Activated CD4-positive, alpha-beta T cell treated with anti-CD3 and anti-CD28 coated beads for 24 hours (primary cell): ENCODE measurements around the gene SYT11.
"Not testable (repeated sequence)": the region's sequence is repeated elsewhere in the genome, so short reads cannot be mapped to it uniquely, and the experiment has no call there.

ENCODE experiments used
- DNase-seq, 2 donors: peaks; one replicate each; pipeline ENCODE4 v3.0.0-alpha.2; 2020; ENCODE audit warnings: low read depth in 2 of 2

SYT11 gene

DNA sequence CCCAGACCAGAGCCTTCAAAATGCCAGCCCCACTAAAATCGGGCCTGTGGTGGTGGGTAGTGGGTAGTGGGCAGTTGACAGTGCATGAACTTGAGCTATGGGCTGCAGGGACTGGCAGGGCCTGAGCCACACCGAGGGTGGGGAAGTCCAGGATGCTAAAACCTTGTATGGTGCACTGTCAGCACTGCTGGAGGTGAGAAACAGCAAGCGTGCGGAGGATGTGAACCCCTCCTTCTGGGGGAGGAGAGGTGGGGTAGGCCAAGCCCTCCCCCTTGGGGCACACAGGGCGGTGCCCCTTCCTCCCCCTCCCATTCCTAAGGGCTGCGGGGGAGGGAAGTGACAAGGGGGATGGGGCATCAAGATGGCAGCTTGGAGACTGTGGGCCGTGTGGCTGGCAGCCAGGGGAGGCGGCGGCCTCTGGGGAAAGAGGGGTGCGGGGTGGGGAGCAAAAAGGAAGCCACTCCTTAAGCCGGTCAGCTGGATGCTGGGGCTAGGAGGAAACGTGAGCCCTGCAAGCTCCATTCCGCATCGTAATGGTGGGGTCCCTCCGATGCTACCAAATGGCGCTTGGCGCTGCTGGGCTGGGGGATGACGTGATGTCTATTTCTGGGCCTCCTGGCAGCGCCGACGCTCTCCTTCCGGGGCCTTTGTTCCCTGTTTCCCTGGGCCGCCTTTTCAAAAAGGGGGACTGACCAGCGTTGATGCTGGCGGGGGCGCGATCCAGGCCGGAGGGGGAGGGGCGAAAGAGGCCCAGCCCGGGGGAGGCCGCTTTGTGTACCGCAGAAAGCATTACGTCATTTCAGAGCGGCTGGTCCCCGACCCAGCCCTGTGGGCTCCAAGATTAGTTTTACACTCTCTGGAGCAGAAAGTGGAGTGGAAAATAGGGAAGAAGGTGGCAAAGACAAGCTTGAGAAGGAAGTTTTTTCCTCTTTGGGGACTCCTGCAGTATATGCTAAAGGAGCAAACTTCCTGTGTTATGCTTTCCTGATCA is 809 bp downstream of the SYT11 start:
- DNase-seq: peak in 1 of 2 donors; percentile 8

DNA sequence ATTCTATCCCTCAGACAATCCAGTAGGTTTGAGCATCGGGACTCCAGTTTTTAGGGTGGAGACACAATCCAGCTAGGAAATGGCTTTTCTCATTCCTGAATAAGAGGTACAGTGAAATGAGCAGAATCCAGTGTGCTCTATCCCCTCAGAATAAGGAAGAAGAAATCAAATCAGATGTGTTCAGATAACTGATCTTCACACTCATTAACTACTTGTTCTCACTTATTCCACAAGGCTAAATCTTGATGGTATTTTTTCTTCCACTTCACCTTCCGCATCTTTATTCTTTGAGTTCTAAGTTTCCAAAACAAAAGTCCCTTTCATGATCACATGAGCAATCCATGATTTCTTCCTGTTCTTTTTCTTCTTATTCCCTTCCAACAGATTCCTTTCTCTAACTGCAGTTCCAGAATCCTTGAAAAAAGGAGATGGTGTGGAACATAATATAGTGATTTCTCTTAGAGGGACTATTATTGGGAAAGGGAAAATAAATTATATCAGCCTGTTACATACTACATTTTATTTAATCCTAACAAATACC is 1.7 kb downstream of the SYT11 start:
- no peak for DNase-seq

DNA sequence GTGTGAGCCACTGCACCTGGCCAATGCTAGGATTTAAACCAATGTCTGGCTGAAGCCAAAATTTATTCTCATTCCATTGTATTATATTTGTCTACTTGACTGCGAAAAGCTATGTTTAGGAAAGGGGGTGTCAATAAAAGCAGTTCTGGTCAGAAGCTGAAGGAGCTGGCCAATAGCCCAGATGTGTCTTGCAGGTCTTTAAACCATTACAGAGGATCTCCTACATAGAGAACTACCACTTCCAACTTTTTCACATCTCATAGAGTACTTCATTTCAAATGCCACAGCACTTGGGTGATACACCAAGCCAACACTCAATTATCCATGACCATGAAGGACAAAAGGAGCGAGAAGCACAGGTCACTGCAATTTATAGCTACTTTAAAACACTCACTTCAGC is 2.5 kb downstream of the SYT11 start:
- no peak for DNase-seq

DNA sequence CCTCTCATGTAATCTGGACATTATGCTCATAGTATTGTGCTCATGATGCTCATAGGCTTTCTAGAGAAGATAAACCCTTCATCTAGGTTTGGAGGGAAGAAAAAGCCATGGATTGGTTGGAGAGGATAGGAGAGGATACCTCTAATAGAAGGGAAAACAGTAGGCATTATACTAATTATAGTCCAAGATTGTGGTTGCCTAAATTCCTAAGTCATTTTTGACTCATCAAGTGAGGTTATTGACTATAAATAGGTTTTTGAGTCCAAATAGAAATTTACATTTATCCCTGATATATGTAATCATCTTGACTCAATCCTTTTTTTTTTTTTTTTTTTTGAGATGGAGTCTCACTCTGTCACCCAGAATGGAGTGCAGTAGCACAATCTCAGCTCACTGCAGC is 5.0 kb downstream of the SYT11 start:
- no peak for DNase-seq

DNA sequence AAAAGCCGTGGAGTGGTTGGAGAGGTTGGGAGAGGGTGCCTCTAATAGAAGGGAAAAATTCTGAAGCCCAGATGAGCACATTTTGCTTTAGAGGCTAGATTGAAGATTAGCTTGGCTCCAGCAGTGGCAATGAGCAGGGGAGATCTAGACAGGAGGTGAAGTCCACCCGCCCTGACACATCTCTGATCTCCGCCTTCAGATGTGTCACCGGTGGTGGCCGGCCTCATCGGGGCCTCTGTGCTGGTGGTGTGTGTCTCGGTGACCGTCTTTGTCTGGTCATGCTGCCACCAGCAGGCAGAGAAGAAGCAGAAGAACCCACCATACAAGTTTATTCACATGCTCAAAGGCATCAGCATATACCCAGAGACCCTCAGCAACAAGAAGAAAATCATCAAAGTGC is 8.4 kb downstream of the SYT11 start:
- DNase-seq: no peak

DNA sequence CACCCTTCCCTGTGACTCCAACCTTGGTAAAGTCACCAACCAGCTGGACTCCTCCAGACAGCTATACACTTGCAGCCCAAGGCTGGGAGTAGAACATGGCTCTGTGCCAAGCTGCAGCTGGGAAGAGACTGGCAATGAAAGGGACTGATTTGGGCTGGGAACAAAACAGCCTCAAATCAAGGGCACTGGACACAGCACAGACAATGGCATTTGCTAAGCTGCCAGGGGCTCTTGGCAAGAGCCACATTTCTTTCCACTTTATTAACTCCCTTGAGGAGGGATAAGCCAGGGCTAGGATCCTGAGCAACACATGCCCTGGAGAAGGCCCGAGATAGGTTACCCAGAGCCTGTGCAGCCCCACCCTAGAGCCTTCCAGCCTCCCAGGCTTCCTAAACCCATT is 12.0 kb downstream of the SYT11 start:
- no peak for DNase-seq

DNA sequence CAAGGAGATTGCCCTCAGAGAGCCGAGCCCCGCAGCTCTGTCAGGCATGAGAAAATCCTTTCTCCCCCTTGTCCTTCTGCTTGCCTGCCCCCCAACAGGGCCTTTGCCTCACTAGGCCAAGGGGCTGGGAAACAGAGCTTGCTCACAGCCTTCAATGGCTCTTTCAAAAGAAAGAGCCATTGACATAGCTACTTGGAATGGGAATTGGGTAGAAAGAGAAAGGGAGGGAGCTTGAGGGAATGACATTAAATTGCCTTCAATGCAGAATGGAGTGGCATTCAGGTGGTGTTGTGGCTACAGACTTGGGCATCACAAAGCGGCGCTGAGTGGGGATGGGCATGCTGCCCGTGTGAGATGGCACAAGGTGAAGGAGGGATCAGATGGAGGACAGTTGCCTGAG is 13.2 kb downstream of the SYT11 start:
- no peak for DNase-seq

DNA sequence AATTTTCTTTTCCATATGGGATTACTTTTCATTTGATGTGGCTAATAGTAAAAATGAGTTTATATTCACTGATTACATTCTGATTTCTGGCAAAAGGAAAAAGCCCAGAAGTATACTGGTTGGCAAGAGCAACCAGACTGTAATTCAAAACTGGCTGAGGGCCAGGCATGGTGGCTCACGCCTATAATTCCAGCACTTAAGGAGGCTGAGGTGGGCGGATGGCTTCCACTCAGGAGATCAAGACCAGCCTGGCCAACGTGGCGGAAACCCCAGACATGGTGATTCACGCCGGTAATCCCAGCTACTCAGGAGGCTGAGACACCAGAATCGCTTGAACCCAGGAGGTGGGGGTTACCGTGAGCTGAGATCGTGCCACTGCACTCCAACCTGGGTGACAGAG is 14.5 kb downstream of the SYT11 start:
- DNase-seq: no peak

DNA sequence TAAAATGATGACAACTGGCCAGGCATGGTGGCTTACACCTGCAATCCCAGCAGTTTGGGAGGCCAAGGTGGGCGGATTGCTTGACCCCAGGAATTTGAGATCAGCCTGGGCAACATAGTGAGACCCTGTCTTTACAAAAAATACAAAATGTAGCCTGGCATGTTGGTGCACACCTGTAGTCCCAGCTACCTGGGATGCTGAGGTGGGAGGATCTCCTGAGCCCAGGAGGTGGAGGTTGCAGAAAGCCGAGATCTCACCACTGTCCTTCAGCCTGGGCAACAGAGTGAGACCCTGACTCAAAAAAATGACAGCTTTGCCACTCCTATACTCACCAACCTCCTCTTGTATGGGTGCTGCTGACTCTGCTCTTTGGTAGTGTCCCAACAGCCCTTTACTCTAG is 18.6 kb downstream of the SYT11 start:
- no peak for DNase-seq

DNA sequence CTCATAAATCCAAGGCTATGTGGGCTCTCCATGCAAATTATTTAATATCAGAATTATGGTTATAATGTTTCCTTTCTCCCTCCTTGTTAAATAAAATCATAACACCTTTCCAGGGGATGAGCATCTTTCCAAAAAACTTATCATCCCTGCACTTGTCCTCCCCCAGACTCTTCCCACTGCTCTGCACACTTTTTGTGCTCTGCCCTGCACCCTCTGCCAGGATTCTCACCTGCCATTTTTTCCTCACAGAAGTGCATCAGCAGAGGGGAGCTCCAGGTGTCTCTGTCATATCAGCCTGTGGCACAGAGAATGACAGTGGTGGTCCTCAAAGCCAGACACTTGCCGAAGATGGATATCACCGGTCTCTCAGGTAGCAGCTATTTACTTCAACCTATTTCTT is 20.9 kb downstream of the SYT11 start:
- no peak for DNase-seq

DNA sequence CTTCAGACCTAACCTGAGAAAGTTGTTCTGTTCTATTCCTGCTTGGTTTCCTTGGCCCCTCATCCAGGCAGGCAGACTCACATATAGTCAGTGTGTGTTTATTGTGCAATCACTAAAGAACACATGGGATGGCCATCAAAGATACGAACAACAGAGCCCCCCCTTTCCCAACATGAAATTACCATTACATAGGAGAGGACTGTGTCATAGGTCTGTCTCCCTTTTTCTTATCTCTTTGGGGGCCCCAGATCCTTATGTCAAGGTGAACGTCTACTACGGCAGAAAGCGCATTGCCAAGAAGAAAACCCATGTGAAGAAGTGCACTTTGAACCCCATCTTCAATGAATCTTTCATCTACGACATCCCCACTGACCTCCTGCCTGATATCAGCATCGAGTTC is 21.6 kb downstream of the SYT11 start:
- no peak for DNase-seq

DNA sequence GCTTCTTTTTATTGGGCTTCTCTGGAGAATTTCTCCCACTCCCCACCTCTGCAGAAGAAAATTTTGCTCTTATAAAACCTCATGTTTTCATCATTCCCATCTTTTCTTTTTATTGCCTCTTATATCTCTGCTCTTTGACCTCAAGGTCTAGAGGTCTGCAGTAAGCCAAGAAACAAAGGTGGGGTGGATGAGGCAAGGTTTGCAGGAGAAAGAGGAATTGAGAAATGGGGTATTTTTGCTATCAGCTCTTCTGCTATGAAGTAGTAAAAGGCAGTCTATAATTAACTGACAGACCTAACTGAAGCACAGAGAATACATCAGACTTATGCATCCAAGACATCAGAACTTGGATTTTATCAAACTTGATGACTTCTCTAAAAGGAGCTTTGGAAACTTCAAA is 22.9 kb downstream of the SYT11 start:
- DNase-seq: no peak

DNA sequence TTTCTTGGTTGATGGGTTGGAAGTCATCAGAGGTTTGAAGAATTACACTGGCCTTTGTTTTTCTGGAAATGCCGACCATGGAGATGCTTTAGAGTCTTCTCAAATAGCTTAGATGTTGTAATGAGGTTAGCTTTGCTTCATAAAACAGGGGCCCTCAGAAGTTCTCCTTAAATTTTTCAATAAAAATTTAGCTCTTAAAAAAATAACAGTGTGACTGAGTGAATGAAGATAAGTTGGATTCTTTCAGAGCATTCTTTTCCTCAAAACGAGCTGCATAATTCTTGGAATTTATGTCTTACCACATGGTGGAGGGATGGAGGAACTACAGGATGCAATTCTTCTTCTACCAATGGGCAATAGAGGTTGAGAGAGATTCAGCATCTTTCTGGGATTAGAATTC is 23.4 kb downstream of the SYT11 start:
- DNase-seq: no peak

DNA sequence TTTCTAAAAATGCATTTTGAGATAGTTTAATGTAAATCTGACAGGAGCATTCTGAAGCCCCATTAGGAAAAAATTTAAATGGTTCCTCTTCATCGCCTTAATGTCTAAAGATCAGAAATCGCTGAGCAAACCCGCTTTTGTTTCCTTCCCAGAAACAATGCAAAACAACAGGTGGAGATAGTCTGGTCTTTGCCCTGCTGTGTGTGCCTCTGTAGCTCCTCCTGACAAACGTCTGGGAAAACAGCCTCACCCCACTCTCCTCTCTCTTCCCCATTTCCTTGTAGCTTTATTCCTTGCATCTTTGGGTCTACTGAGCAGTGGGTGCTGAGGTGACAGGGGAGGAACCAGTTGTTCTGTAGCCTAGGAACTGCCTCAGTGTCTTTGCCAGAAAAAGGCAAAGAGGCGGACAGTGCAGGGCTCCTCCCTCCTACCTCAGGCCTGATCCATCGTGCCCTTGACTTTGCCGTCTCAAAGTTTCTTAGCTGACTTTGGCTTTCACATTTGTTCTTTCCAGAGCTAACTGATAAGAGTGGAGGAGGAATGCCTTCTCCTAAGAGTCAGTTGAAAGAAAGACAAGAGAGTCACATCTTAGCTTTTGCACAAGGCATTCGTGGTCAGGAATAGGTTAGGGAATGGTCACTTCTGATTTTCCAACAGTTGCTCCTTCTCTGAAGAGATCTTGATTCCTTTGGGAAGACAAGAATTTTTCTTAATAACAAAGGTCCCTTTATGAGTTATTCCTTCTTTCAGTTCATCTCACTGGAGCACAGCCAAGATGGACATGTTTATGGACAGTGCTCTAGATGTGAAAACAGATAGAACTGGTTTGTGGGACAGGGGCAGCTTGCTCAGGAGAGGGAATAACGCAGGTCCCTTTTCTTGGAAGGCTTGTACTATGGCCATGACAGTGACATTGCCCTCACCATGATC is 24.9 kb downstream of the SYT11 start:
- DNase-seq: no peak

DNA sequence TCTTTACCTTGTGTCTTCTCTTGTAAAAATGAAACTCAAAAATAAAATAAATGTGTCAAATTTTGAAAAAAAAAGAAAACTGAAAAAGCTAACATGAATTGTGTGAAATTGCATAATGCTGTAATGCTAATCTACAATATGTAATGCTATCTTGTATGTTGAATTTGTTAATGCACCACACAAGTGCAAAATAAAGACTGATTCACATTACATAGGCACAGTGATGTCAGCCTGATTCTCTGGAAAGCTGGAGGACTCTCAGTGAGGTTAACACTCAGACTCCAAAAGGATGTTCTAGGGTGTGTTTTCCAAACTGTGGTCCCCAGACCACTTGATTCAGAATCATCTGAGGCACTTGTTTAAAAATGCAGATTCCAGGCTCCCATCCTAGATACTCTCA is 25.6 kb downstream of the SYT11 start:
- no peak for DNase-seq

DNA sequence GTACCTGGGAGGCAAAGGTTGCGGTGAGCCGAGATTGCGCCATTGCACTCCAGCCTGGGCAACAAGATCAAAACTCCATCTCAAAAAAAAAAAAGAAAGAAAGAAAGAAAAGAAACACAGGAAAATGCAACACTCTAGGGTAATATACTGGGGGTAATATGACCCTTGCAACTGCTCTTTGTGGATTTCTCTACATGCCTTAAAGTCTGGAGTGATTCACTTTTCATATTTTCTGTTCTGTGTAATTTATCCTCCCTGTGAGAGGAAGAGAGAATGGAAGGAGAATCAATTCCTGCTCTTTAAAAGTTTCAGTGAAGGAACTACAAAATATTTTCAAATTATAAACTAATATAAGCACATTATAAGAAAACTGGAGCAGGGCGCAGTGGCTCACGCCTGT is 29.1 kb downstream of the SYT11 start:
- no peak for DNase-seq

DNA sequence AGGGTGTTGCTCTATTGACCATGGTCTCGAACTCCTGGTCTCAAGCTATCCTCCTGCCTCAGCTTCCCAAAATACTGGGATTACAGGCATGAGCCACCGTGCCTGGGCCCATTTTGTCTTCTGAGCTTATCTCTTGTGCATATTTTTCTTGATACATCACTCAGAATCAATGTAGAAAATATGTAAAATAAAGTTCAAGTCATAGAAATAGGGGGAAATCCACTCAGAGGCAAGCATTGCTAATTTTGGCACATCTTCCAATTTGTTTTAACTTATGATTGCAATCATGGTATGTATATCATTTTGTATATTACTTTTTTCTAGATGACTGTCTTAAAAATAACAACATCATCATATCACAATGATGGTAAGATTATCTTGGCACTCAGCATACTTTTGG is 30.2 kb downstream of the SYT11 start:
- no peak for DNase-seq

DNA sequence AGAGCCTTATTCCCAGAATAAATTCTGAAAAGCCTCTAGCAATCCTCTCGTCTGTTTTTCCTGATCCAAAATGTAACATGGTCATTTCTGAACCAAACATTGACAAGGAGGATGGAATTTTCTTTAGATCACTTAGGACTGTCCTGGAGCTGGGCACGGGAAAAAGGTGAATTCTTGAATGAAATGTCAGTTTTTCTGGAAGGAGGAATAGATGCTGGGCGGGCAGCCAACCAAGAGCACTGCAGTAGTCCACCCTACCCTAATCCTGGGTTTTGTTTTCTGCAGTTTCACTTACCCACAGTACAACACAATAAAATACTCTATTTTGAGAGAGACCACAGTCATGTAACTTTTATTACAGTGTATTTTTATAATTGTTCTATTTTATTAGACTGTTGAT is 30.9 kb downstream of the SYT11 start:
- no peak for DNase-seq

DNA sequence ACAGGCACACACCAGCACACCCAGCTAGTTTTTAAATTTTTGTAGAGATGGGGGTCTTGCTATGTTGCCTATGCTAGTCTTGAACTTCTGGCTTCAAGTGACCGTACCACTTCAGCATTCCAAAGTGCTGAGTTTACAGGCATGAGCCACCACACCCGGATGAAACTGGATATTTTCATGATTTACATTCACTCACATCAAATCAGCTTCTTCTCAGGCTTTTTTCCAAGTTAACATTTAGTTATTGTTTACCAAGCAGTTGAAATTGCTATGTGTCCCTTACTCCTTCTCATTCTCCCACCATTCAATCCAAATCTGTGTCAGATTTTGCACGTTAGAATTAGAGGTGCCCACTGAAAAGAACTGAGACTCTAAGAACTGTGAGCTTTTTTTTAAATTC is 33.4 kb downstream of the SYT11 start:
- no peak for DNase-seq

DNA sequence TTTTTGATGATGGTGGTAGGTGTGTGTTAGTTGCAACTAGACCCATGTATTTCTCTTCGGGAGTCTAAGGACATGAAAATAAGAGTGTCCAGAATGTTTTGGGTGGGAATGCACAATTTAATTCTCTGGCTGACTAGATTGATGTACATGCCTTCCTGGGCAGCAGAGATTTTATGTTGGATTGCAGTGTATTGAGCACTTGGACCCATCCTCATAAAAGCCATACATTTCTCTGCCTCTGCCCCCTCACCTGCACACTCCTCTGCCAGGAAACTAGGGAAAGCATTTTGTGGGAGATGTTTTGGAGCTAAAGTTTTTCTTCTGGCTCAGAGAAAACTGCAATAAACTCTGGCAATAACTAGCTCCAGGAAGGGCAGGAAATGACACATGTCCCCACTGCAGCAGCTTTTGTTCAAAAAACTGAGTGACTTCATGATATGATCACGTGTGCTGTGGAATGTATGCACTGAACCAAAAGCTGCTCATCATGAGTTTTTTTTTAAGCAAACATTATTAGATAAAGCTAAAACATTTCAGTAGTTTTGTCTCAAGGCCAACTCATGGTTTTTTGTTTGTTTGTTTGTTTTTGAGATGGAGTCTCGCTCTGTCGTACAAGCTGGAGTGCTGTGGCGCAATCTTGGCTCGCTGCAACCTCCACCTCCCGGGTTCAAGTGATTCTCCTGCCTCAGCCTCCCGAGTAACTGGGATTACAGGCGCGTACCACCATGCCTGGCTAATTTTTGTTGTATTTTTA is 34.2 kb downstream of the SYT11 start:
- DNase-seq: no peak

DNA sequence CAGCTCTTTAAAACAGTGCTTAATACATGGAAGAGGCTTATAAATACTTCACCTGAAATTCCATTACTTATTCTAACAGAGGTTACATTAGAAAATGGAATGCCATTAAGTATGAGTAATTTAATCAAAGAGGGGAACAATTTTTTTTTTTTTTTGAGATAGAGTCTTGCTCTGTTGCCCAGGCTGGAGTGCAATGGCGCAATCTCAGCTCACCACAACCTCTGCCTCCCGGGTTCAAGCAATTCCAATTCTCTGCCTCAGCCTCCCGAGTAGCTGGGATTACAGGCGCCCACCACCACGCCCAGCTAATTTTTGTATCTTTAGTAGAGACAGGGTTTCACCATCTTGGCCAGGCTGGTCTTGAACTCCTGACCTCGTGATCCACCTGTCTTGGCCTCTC is 36.2 kb downstream of the SYT11 start:
- DNase-seq: not testable (repeated sequence)

DNA sequence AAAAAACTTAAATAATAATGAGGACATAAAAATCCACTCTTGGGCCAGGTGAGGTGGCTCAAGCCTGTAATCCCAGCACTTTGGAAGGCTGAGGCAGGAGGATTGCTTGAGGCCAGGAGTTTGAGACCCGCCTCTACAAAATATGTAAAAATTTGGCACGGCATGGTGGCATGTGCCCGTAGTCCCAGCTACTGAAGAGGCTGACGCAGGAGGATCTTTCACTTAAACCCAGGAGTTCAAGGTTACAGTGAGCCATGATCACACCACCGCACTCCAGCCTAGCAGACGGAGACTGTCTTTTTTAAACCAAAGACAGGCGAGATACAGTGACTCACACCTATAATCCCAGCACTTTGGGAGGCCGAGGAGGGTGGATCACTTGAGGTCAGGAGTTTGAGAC is 37.1 kb downstream of the SYT11 start:
- DNase-seq: not testable (repeated sequence)
